H54 (cell line): ENCODE measurements around the gene IRX4.
"Not testable (repeated sequence)": the region's sequence is repeated elsewhere in the genome, so short reads cannot be mapped to it uniquely, and the experiment has no call there.

Source experiments
- DNase-seq: peaks from one replicate; pipeline ENCODE4 v3.0.0; 2011; ENCODE audit warnings: low spot score, mixed read lengths; ENCODE audit not compliant: insufficient read length
- FAIRE-seq: peaks from 3 replicates; lab custom pipeline; 2011; peaks lifted over from hg19 to GRCh38; lab: Jason Lieb, UNC
- POLR2A ChIP-seq: IDR thresholded peaks from 2 replicates; pipeline ENCODE4 v1.6.1; 2011; ENCODE audit warnings: low read depth, mild to moderate bottlenecking, low read length

Gene IRX4

DNA sequence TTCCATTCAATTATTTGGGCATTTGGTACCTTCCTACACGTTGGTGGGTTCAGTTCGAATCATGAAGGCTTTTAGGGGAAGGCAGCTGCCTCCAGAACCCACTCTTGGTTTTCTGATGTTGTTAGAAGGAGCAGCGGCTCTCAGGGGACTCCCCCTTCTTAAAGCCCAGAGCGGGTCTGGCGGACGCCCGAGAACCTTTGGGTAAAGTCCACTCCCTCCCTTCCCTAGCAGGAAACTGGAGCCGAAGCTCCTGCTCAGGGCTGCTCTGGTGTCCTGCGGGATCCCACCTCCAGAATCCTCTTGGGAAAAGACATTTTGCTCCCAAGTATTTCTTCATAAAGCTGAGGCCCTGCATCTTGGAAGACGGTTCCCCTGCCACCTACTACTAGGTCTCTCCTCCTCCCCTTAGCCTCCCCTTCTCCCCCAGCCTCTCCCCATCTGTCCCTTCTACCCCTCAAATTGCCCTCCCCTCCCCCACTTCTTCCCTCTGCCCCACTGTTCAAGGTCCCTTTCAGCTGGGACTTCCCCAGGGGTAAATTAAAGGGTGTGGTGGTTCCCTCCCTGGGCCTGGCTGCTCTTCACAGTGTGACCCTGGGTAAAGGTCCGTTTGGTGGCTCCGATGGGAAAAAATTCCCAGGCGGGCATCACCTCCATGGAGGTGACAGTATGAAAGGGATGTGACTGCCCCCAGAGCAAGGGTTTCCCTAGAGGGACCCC, 9.3 kb downstream of the IRX4 start:
- DNase-seq (no peak), FAIRE-seq (no peak)
- no peak for TF ChIP-seq POLR2A

DNA sequence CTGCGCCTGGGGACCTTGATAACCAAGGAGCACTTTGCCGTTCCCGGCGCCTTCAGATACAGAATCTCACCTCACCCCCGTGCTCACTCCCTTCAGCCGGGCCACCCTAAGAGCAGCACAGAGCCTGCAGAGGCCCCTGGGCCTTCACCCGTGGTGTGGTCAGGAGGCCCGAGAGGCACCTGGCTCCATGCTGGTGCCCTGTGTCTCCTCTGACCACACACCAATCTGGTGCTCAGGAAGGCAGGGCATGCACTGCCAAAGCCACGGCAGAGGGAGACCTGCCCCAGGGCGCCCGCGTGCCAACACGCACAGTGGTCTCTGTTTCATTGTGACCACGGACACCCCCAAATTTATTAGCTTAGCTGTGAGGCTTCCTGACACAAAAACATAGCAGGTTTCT, 11.3 kb downstream of the IRX4 start:
- no peak for TF ChIP-seq POLR2A
- FAIRE-seq (no peak), DNase-seq (no peak)

DNA sequence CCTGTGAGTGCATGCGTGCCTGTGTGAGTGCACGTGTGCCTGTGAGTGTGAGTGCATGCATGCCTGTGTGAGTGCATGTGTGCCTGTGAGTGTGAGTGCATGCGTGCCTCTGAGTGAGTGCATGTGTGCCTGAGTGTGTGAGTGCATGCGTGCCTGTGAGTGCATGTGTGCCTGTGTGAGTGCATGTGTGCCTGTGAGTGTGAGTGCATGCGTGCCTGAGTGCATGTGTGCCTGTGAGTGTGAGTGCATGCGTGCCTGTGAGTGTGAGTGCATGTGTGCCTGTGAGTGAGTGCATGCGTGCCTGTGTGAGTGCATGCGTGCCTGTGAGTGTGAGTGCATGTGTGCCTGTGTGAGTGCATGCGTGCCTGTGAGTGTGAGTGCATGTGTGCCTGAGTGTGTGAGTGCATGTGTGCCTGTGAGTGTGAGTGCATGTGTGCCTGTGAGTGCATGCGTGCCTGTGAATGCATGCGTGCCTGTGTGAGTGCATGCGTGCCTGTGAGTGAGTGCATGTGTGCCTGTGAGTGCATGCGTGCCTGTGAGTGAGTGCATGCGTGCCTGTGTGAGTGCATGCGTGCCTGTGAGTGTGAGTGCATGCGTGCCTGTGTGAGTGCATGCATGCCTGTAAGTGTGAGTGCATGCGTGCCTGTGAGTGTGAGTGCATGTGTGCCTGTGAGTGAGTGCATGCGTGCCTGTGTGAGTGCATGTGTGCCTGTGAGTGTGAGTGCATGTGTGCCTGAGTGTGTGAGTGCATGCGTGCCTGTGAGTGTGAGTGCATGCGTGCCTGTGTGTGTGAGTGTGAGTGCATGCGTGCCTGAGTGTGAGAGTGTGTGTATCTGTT, 12.1 kb downstream of the IRX4 start:
- not testable (repeated sequence) for DNase-seq, FAIRE-seq

DNA sequence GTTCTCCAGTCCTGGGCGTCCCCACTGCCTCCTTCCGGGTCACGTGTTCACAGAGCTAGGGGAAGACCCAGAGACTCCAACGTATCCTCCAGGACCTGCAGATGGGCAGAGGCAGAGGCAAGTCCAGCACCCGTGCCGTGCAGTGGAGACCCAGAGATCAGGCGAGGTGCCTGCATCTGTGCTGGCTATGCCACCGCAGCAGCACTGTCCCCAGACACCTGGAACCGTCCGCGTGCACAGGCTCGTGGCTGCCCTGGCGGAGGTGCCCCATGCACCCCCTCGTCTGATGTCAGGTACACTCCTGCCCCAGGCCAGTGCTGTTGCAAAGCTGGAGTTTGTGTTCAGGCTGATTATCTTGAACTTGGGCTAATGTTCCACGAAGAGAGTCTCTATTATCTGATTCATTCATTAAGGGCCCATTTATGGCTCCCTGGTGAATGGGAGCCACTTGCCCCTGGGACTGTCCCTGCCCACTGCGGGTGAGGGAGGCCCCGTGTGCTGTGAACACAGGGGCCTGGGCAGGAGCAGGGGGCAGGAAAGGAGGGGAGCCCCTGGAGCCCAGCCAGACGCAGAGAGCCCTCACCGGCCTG, 13.7 kb downstream of the IRX4 start:
- no peak for TF ChIP-seq POLR2A
- FAIRE-seq (no peak), DNase-seq (no peak)

DNA sequence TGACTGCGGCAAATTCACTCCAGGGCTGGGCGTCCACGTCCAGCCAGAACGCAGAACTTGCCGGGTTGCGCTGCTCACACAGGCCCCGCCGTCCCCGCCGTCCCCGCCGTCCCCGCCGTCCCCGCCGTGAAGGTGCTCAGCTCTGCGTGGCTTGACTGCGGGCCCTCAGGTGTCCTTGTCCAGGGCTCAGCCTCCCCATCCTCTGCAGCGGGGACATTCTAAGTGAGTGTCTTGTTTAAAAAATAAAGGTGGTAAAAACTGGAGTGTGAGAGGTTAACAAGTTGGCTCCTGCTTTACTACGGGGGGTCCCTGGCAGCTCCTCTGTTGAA, 14.9 kb downstream of the IRX4 start:
- no peak for FAIRE-seq
- no peak for DNase-seq
- no peak for TF ChIP-seq POLR2A

DNA sequence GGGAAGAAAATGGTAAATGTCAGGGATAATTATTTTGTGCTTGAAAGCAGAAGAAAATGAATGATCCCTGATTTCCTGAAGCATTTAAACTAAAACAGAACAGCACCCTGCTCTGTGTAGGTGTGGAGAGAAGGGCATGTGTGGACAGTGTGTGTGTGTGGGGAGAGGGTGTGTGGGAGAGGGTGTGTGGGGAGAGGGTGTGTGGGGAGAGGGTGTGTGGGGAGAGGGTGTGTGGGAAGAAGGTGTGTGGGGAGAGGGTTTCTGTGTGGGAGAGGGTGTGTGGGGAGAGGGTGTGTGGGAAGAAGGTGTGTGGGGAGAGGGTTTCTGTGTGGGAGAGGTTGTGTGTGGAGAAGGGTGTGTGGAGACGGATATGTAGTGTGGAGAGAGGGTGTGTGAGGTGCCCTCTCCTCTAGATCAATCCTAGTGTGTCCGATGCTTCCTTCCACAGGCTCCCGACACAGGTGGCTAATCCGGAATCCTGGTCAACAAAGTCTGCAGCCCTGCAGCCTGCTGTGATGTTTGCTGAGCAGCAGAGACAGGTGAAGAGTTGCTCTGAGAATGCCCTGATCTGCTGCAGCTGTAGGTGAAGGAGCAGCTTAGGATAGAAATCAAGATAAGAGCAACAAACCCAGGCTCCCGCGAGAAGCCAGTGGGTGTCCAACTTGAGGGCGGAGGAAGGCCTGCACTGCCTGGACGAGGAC, 15.5 kb downstream of the IRX4 start:
- FAIRE-seq, result no peak

DNA sequence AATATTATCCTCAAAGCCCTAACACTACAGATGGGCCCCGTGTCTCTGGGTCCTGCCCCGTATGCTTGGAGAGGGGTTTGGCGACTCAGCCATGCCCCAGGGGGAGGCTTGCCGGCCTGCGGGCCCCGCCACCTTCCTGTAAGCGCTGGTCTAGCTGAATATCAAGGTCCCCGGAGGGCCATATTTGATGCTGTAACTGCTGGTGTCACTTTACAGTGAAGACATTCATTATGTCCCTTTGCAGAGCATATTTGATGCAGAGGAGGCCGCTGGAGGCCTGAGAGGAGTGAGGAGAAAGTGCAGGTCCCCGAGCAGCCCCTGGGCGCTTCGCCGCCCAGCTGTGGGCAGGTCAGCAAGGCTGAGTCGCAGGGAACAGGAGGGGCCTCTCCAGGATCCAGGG, 16.8 kb downstream of the IRX4 start:
- DNase-seq (no peak), FAIRE-seq (no peak)
- no peak for TF ChIP-seq POLR2A

More for the DNA sequence above, 15.5 kb downstream of the IRX4 start:
- DNase-seq, result no peak
- no peak for TF ChIP-seq POLR2A

DNA sequence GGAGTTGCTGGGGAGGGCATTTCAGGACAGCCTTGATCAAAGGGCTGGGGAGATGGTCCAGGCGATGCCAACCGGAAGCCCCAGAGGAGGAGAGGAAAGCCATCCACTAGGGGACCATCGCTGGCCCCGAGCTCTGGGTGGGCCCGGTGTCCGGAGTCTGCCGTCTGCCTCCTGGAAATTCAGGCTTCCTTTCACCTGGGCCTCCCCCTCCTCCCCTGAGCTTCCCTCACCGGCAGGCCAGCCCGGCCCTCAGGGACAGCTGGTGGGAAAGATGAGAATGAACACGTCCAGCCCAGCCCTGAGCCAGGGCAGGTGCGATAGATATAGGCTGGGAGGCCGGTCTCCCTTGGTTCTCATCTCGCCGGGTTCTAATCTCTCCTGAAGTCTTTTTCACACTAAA, 17.2 kb downstream of the IRX4 start:
- DNase-seq (no peak), FAIRE-seq (no peak)
- TF ChIP-seq POLR2A, result no peak

DNA sequence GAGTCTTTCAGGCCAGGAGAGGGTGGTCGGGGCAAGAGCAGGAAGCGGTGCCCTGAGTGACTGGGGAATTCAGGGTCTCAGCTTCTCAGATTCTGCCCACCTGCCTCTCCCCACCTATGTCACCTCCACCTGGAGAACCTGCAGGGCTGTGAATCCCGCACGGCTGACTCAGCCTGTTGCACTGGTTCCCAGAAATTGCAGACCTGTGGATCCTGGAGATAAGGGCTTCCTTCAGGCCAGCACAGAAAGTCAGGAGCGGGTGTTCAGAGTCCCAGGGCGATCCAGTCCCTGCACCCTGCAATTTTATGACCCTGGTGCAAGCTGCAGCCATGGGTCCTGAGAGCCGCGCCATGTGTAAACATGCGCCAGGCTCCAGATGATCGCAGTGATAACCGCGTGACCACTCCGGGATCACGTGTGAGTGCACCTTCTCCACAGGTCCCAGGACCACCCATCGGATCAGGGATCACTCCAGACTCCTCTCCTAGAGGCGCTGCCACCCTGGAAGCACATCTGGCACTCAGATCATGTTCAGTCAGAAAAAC, 17.8 kb downstream of the IRX4 start:
- no peak for TF ChIP-seq POLR2A
- DNase-seq (no peak), FAIRE-seq (no peak)

DNA sequence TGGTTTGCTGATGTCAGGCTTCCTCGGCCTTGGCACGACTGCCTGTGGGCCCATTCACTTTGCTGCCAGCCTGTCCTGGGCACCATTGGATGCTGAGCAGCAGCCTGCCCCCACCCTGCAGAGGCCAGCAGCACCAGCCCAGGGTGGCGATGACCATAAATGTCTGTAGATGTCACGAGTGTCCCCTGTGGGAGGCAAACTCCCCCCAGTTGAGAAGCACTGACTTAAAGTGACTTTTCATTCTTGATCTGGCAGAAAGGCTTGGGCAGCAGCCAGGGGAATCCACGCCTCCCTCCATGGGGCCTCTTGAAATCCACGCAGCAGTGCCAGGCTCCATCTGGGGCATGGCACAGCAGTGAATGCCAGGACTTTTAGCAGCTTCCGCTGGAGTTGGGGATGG, 21.8 kb downstream of the IRX4 start:
- no peak for FAIRE-seq
- DNase-seq, result no peak
- no peak for TF ChIP-seq POLR2A

DNA sequence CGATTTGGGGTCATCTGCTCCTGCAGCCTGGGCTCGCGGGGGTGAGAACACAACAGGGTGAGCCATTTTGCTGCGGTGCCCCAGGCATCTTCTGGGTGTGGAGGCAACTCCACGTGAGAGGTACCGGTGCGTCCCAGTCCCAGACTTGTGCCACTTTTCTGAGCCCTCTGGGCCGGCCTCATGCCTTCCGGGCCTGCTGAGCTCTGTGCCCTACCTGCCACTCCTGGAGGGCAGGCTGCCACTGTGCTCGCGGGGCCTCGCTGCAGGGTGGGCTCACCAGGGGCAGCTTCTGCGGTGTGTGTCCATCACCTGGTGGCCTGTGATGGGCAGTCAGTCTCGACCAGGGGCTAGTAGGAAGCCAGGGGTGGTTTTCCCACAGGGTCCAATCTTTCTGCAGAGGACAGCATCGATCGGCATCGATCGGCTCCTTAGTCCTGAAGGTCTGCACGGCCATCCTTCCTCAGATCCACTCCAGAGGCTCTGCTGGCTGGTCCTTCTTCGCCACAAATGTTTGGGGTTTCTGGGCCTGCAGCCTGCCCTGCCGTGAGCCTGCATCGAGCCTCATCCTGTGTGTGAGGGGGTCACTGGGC, 22.6 kb downstream of the IRX4 start:
- FAIRE-seq (no peak), DNase-seq (no peak)
- no peak for TF ChIP-seq POLR2A

DNA sequence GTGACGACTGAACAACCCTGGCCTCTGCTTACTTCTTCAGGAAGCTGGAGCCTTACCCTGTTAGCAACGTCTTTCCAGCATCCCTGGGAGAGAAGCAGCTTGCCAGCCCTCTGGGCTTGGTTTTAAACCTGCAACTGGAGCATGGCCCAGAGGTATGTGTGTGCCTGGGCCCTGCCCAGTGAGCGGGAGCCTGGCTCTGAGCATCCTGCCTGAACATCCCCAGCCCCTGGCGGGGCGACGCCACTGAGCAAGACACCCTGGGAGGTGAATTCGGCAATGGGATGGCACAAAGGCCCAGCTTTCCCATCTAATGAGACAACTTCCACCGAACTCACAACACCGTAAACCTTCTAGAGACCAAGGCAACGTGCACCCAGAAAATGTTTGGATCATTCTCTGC, 23.6 kb downstream of the IRX4 start:
- DNase-seq (no peak), FAIRE-seq (no peak)
- no peak for TF ChIP-seq POLR2A

DNA sequence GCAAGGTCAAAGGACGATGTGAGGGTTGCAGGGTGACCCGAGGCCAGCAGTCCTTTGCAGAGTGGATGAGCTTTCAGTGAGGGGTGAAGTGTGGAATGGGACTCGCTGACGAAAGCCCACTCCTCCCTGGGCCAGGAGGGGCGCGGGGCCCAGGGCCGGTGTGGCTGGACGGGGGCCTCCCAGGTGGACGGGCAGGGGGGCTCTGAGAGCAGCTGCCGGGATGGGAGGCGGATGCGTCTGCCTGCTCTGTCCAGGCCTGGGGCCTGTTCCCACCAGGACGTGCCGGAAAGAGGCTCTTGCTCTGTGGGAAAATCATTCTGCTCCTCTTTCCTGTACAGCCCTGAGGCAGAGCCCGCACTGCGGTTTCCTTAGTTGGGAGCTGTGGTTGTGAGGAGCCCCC, 24.3 kb downstream of the IRX4 start:
- no peak for DNase-seq
- no peak for TF ChIP-seq POLR2A
- FAIRE-seq, result no peak
